Measurements from ENCODE around the gene SRP9.
"Not testable (repeated sequence)": the region's sequence is repeated elsewhere in the genome, so short reads cannot be mapped to it uniquely, and the experiment has no call there.

SRP9 gene

DNA sequence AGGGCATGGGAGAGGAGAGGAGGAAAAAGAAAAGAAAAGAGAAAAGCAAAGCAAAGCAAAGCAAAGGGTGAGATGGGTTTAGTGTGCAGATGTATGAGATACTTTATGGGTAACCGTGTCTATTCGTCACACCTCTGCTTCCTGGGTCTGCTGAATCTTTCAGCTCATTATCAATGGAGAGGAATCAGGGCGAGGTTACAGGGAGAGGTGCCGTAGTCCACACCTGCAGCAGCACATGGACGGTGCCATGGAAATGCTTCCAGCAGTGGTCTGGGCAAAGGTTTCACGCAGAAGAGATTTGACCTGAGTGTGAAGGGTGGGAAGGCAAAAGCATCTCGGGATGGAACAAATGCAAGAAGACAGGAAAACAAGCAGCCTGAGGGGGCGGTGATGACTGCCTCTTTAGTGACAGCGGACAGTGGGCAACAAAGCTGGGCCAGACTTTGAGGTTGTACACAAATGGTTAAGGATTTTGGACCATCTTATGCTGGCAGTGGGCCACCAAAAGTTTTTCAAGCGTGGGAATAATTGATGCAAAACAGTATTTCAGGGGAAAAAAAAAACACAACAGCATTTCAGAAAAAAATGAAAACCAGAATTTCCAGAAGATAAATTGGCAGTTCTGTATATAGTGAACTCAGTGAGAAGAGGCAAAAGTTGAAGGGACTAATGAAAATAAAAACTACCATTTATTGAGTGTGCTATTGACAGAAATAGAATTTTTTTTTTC lies 19.5 kb upstream of the SRP9 start:
- DNase-seq, result no peak

DNA sequence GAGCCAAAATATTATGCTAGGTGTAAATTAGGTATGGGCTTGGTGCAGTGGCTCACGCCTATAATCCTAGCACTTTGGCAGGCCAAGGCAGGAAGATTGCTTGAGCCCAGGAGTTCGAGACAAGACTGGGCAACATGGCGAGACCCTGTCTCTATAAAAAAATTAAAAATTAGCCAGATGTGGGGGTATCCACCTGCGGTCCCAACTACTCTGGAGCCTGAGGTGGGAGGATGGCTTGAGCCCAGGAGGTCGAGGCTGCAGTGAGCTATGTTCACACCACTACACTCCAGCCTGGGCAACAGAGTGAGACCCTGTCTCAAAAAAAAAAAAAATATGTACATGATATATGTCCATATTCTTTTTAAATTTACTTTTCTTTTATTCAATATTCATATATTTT lies 17.7 kb upstream of the SRP9 start:
- not testable (repeated sequence) for DNase-seq

DNA sequence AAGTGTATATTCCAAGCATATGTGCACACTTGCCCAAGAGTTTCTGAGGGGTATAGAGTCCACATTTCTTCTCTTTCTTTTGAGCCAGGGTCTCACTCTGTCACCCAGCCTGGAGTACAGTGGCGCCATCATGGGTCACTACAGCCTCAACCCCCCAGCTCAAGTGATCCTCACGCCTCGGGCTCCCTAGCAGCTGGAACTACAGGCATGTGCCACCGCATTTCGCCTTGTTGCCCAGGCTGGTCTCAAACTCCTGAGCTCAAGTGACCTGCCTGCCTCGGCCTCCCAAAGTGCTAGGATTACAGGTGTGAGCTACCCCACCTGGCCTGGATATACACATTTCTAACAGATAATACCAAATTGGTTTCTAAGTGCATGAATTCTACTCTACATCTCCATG lies 17.1 kb upstream of the SRP9 start:
- DNase-seq, result no peak

DNA sequence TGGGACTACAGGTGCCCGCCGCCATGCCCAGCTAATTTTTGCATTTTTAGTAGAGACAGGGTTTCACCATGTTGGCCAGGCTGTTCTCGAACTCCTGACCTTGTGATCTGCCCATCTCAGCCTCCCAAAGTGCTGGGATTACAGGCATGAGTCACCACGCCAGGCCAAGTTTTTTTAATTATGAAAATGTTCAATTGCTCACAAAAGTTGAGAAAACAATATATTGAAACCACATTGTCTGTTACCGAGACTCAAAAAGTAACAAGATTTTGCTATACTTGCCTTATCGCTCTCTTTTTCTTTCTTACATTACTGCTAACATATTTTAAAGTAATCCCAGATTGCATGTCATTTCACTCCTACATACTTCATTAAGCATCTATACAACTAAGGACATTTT lies 16.2 kb upstream of the SRP9 start:
- DNase-seq, result not testable (repeated sequence)

DNA sequence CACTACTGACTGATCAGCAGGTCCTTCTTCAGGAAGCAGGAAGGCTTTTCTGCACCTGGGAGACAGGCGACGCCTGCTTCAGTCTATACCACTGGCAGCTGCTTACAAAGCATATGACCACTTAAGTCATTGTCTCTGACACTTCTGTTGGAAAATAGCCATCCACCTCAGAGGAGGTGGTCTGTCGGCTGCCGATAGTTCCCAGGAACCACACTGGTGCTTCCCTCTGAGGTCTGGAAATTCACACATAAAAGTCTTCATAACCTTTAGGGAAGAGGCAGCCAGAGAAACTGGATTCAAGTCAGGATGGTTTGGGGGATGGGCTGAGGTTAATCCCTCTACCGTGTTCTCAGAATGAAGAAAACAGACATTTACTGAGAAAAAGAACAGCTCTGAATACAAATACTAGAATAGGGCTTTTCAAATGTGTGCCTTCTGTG lies 15.6 kb upstream of the SRP9 start:
- DNase-seq, result no peak

DNA sequence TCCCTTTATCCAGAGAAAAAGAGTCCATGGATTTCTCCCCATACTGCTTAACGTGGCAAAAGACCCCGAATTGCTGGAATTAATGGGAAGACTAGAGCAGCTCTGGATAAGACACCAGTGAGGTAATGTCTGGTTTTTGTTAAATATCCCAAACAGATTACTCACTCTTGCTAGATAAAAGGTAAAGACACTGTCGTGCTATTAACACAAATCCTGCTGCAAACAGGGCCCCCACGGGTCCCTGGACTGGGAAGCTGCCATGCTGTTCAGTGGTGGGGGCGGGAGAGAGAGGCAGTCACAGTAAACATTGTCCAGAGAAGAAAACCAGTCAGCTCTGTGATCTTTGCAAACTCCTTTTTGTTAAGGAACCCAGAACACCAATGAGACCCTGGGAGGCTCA lies 15.2 kb upstream of the SRP9 start:
- no peak for DNase-seq

DNA sequence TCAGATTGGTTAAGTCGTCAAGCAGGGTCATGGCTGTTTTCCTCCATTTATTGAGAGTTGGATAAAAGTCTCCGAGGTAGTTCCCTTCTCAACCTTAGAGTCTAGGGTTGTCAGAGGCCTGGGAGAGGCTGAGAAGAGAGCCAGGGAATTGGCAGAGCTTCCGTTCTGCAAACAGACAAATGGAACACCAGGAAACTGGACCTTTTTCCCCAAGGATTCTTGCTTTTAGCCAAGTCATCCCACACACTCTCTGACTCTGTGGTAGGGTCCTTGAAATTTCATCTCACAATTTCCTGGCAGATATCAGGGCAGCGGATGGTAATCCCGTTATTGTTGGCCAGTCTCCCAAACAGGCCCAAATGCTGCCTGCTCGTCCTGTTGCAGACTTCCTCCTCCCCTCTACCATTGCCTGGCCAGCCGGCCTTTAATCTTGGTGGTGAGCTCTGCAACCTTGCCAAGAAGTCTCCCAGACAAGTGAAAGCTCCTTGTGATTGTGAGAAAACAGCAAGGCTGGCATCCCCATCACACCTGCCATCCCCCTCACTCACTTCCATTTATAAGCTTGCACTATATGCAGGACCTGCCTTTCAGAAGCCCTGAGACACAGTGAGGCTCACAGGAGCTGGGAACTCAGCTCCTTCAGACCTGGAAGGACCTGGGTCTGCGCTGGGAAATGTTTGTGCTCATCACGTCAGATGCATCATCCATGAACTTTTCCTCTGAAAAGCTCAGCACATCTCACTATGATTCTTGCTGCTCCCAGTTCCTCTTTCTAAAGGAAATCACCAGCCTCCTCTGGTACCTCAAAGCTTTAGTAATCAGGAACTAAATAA lies 13.7 kb upstream of the SRP9 start:
- no peak for DNase-seq

DNA sequence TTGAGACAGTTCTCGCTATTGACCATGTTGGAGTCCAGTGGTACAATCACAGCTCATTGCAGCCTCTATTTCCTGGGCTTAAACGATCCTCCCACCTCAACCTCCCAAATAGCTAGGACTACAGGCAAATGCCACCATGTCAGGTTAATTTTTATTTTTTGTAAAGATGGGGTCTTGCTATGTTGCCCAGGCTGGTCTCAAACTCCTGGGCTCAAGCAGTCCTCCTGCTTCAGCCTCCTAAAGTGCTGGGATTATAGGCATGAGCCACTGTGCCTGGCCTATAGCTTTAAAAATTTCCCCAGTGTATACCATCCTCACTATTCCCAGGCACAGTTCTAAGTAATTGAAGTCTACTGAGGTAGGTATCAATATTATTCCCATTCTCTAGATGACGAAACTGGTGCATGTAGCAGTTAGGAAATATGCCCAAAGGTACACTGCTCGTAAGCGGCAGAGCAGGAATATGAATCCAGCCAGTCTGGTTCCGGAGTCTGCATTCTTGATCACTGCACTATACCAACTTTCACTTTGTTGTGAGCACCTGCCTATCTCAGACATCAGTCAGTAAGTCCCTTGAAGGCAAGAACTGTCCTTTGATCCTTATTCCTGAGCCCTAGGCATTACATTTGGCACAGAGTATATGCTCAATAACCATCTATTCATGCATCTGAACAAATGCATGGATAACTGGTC lies 11.5 kb upstream of the SRP9 start:
- DNase-seq, result no peak

DNA sequence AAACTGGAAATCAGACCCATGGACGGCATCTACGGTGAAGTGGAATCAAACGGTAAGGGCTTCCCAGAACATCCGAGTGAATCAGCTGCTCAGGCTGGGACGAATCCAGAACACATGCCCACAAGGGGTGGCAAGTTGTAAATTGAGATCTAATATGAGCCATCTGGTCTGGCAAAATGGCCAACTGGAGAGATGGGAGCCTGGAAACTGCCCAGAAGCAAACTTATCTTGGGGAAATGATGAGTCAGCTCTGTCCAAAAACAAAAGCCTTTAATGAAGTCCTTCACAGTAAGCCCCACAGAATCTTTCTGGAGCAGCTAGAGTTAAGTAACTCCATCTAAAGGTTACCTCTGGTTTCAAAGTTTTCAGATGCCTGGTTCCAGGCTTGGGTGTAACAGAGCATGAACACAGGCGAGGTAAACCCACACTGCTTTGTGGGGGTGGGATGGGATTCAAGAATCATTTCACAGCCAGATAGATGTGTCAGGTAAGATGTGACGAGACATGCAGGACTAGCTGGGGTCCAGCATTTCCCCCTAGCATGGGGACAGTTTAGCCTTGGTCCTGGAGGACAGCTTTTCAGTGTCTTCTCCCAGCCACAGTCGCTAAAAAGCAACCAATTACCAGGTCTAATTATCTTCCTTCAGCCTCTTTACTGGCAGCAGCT lies 10.5 kb upstream of the SRP9 start:
- no peak for DNase-seq

DNA sequence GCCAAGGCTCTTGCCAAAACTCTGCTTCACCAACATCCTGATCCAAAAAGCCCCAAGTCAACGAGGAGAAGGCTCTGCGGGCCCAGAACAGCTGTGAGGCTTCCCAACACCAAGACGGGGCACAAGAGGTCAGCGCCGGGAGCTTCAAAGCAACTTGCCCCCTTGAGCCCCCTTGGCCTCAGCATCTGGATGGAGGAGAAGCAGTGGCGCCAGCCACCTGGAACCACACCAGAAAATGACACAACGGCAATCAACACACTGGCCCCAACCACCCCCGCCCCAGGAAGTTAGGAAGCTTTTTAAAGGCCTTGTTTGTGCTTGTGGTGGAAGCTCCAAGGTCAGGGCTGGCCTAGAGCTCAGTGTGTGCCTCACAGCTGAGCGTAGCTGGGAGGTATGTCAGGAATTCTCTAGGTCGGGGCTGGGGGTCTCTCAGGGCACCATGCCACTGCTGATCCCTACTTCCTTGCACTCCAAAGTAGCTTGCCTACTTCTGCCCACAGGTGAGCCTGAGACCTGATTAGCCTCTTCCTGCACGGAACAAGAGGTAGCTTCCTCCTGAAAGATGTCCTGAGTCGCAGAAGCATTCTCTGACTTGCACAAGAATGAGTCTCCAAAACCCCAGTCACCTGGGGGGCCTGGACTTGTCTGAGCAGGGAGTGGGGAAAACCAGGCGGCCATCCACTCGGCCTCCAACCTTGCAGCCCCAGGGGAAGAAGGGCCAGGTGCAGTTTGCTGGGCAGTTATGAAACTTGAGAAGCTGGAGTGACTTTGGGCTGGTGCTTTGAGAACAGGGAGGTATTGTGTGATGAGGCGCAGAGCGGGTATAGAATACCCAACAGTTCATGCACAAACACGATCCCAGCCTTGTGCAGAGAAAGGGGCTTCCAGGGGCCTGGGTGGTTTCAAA lies 9.7 kb upstream of the SRP9 start:
- DNase-seq, result no peak

DNA sequence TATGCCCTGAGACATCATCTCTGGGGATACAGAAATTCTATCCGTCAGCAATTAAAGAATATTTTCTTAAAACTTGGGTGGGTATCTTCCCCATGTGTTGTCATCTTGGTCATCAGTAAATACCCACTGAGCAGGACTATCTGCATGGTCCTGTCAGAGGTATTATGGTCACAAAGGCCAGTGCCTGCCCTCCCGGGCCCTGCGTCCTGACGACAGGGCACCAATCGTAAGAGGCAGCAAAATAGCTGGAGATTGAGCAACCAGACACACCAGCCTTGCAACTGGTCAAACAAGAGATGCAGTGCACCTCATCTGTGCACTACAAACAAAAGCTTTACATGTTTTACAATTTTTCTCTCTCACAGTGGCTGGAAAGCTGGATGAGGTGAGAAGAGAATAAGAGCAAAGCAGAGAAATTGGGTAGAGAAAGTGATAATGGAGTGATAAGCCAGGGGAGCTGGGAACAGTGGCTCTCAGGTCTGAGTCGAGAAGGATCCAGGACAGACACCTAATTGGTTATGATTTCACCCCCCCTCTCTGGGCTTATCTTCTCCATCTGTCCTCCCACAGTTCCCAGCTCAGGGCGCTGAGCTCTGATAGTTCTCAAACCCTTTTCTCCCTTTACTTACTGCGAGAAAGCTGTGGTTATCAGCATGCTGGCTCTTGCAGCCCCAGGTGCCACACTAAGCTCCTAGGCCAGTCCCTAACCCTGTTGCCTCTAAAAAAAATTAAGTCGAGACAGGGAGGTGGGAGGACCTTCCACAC lies 8.8 kb upstream of the SRP9 start:
- no peak for DNase-seq

DNA sequence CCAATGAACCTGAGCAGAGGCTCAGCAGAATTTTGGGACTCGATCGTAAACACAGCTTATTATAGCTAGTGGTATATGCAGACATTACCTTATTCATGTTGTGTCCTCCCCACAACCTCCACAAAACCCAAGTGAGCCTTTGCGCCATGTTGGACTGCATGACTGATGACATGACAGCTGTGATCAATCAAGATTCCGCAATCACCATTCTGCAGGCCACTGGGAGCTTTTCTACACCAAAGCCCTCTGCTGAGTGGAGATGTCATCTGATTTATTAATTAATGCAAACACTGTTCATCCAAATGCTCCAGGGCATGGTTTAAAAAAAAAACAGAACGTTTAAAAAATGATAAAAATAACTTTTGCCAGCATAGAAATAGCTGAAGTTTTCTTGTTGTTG lies 7.9 kb upstream of the SRP9 start:
- no peak for DNase-seq

DNA sequence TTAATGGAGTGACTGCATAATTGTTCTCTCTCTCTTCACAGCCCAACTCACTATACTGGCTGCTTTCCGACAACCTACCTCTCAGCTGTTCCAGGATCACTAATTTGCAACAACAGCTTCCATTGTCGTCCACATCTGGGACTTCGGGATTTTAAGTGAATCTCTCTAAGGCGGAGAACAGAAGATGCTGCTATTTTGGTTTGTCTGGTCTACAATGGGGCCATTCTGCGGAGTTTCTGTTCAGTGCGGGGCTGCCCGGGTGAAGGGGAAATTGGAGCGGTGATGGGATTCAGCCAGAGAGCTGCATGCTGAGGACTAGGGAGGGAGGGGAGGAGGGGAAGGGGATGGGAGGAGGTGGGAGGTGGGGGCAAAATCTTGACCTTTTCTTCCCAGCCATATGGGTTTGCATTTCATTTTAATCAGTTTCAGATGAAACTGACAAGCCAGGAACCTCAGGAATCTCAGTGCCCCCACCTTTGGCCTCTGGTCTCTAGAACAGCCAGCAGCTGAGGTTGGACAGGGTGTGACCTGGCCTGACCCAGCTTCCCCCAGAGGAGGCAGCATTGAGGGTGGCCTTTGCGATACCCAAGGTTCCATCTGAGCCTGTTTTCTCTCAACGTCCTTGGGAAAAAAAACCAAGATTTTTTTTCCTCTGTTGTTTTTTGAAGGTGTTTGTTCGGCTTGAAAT lies 6.9 kb upstream of the SRP9 start:
- DNase-seq, result no peak

DNA sequence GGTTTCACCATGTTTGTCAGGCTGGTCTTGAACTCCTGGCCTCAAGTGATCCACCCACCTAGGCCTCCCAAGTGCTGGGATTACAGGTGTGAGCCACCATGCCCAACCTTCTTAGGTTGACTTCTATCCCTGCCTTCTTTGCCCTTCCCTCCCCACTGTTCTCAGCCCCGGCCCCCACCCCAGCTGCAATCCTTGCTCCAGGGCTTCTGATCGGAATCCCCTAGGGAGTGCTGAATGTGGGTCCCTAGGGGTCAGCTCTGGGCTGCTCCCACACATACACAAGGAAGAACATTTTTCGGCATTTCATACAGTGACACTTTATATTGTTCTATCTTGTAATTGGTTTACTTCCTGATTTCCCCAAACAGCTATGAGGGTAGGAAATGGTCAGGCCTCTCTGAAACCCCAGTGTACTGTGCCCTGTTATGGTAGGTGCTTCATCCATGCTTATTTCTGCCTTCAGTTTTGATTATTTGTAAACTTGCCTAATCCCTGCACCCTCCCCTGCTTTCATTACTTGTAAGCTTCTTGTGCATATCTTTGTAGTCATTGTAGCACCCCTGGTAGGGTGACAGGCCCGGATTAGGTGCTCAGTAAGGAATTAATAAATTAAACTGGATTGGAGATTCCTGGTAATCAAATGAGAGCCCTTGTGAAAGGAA lies 5.8 kb upstream of the SRP9 start:
- DNase-seq, result no peak

DNA sequence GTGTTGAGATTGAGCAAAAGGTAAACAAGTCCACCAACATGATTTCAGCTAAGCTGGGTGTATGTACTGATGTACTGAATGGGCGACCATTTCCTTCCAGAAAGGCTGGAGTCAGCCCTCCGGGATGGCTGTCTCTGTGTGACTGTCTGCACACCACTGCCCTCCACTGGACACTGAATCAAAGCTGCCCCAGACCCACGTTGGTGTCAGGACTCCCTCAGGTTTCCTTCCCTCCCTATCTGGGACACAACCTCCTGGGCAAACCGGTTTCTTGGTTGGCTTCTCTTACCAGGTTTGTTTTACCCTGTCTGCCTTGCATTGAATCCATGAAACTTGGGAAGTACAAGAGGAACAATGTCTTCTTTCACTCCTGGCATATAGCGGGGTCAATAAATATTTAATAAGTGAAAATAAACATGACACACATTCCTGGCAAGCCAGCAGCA lies 5.3 kb upstream of the SRP9 start:
- no peak for DNase-seq

DNA sequence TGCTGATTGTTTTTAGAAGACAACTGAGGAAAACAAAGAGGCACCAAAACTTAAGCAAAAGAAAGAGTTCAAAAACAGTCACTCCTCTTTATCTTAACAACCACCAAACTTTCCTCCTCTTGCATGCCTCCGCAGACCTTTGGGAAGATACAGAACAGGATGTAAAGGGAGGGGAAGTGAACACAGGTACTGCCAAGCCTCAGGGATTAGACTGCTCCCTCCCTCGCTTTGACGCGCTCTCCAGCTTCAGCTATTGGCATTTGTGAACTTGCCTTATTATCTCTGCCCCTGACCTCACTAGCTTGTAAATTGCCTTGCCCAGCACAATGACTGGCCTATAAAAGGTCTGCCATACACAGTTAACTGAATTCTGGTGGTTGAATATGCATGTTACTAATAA lies 4.8 kb upstream of the SRP9 start:
- DNase-seq, result no peak

DNA sequence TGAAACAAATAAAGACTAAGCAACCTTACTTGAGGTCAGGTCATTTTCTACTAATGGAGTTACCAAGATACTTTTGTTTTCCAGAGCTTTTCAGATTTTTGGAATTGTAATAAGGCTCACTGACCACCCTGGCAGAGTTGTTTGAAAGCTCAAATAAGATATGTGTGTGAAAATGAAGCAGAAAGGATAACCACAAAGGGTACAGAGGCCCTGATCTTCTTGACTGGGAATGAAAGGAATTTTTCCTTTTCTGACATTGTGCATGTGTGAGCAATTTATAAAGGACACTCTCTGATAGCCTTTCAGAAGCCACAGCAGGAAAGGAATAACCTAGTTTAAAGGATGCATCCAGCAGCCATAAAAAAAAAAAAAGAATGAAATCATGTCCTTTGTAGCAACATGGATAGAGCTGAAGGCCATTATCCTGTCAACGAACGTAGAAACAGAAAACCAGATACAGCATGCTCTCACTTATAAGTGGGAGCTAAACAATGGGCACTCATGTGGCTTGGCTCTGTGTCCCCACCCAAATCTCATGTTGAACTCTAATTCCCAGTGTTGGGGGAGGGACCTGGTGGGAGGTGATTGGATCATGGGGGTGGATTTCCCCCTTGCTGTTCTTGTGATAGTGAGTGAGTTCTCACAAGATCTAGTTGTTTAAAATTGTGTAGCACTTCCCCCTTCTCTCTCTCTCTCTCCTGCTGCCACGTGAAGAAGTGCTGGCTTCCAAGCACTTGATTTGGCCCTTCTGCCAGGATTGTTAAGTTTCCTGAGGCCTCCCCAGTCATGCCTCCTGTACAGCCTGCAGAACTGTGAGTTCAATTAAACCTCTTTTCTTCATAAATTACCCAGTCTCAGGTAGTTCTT lies 3.1 kb upstream of the SRP9 start:
- DNase-seq, result no peak

DNA sequence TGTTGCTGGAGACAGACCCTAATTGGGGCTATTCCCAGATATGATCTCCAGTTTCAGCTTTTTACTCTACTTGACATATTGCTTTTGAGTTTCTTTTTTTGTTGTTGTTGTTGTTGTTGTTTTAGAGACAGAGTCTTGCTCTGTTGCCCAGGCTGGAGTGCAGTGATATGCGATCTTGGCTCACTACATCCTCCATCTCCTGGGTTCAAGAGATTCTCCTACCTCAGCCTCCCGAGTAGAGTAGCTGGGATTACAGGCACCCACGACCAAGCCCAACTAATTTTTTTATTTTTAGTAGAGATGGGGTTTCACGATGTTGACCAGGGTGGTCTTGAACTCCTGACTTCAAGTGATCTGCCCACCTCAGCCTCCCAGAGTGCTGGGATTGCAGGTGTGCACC lies 1.3 kb upstream of the SRP9 start:
- DNase-seq, result no peak

DNA sequence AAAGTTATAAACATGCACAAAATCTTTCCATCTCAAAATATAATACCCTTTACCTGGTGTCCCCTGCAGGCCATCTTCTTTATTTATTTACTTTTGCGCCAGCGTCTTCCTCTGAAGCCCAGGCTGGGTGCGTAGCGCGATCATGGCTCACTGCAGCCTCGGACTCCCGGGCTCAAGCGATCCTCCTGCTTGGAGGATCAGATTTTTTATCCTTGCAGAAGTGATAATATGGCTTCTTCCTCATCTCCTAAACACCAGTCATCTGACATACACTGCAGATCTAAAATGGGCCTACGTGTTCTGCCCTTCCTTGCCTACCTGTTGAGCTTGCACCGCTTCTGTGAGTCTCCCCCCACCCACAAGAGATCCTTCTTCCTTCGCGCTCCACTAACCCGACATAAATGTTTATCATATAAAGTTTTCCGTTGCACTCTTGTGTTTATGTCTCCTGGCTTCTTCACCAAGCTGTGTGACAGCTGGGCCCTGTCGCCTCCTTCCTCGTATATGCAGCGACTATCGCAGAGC lies 506 bp upstream of the SRP9 start:
- peak; percentile 9 for DNase-seq
